HepG2 (cell line): ENCODE data around the gene MACROD2. TPM values are rescaled to one million over a fixed set of nuclear protein-coding genes. Genes with fewer than 3 reads are reported as not detected.
A peak's percentile ranks its signal among the peaks of the same experiment; 100 is the strongest.

ENCODE experiments used
- ATAC-seq: fragments of 200-7000 bp; cut with Tn5 transposase; 3 replicates; pipeline ENCODE4 v1.9.1; 2020; ENCODE audit warnings: mild to moderate bottlenecking, moderate library complexity
- BruUV-seq: library from RNA; stranded (reverse); fragments of 400-500 nt; replicated peaks from 2 replicates; lab custom pipeline; 2021; lab: Mats Ljungman, UMichigan
- CTCF ChIA-PET: fragments of 300-600 bp; formaldehyde crosslinking; extraction: SDS; loops from one replicate; lab custom pipeline; 2021; ENCODE audit warnings: low total read pairs, inconsistent platforms, low intra/inter-chr PET ratio; lab: Yijun Ruan, JAX
- POLR2A ChIA-PET: fragments of 350-600 bp; sonication (Branson Sonifier 250); formaldehyde crosslinking; loops from one replicate; lab custom pipeline; 2020; ENCODE audit warnings: antibody characterized with exemption, inconsistent platforms; lab: Yijun Ruan, JAX
- DNase-seq: peaks from one replicate; pipeline ENCODE4 v3.0.0-alpha.2; 2015; ENCODE audit warnings: low spot score
- FAIRE-seq: peaks from 3 replicates; lab custom pipeline; 2011; peaks lifted over from hg19 to GRCh38; lab: Jason Lieb, UNC
- H2AFZ ChIP-seq: one replicate; pipeline ENCODE4 v1.6.1; 2011; ENCODE audit warnings: low read length, inconsistent platforms
- H3K27ac ChIP-seq: fragments of 300-600 bp; 3 replicates; pipeline ENCODE4 v1.8.0; 2011; ENCODE audit warnings: mixed run types, mild to moderate bottlenecking, mixed read lengths, low read length, inconsistent platforms; ENCODE audit not compliant: insufficient read depth; ENCODE audit errors: extremely low read length
- H3K27me3 ChIP-seq, 2 experiments: fragments of 200-600 bp in 1 of 2; 2 replicates in 1 of 2; 3 replicates in 1 of 2; pipeline versions ENCODE4 v1.6.0 to v1.8.0; 2011; ENCODE audit warnings: low read length in 2 of 2, mild to moderate bottlenecking in 2 of 2, moderate library complexity in 2 of 2, inconsistent platforms in 1 of 2; ENCODE audit not compliant: insufficient read depth in 2 of 2, control insufficient read depth in 1 of 2
- H3K36me3 ChIP-seq, 2 experiments: fragments of 200-600 bp in 1 of 2; replicated peaks in 1 of 2; 2 replicates in 1 of 2; 3 replicates in 1 of 2; pipeline versions ENCODE4 v1.5.1 to v1.8.0; 2011; ENCODE audit warnings: low read length in 2 of 2, inconsistent platforms in 1 of 2; ENCODE audit not compliant: insufficient read depth in 2 of 2, control insufficient read depth in 1 of 2
- H3K4me1 ChIP-seq: 2 replicates; pipeline ENCODE4 v1.5.1; 2012; ENCODE audit warnings: low read length, inconsistent platforms; ENCODE audit not compliant: insufficient read depth
- H3K4me2 ChIP-seq: 2 replicates; pipeline ENCODE4 v1.6.0; 2011; ENCODE audit warnings: low read depth, low read length, inconsistent platforms
- H3K4me3 ChIP-seq, 3 experiments: fragments of 200-600 bp in 1 of 3; sonication (generic), shearing (Covaris generic) in 1 of 3; replicated peaks in 1 of 3; 2 replicates each; pipeline ENCODE4 v1.5.1; 2011 to 2016; ENCODE audit warnings: low read length in 3 of 3, inconsistent platforms in 2 of 3, low read depth in 2 of 3, mild to moderate bottlenecking in 2 of 3, control low read depth in 1 of 3, mixed read lengths in 1 of 3; ENCODE audit not compliant: insufficient read depth in 1 of 3
- H3K79me2 ChIP-seq: one replicate; pipeline ENCODE4 v1.6.1; 2011; ENCODE audit warnings: low read length, inconsistent platforms; ENCODE audit not compliant: insufficient read depth
- H3K9ac ChIP-seq: 2 replicates; pipeline ENCODE4 v1.6.0; 2011; ENCODE audit warnings: mild to moderate bottlenecking, low read depth, low read length, inconsistent platforms; ENCODE audit not compliant: insufficient read depth
- H3K9me3 ChIP-seq: 2 replicates; pipeline ENCODE4 v1.5.1; 2012; ENCODE audit warnings: mild to moderate bottlenecking, low read length
- H4K20me1 ChIP-seq: 2 replicates; pipeline ENCODE4 v1.6.0; 2011; ENCODE audit warnings: inconsistent platforms, mild to moderate bottlenecking, low read length, moderate library complexity; ENCODE audit not compliant: insufficient read depth
- CREM ChIP-seq, 2 experiments: sonication (generic) in 1 of 2; formaldehyde crosslinking in 1 of 2; IDR thresholded peaks; 2 replicates each; pipeline versions ENCODE4 v1.4.0 to v1.6.1; 2016 to 2020; ENCODE audit warnings: antibody characterized with exemption in 1 of 2, mild to moderate bottlenecking in 1 of 2, missing genetic modification reagents in 1 of 2
- DMAP1 ChIP-seq: IDR thresholded peaks from 2 replicates; pipeline ENCODE4 v1.6.1; 2016
- HES4 ChIP-seq: sonication (generic); formaldehyde crosslinking; IDR thresholded peaks from 2 replicates; pipeline ENCODE4 v1.9.0; 2021; ENCODE audit warnings: mild to moderate bottlenecking, missing genetic modification reagents, borderline replicate concordance
- HNF4G ChIP-seq, 2 experiments: sonication (generic) in 1 of 2; formaldehyde crosslinking in 1 of 2; IDR thresholded peaks; 2 replicates each; pipeline versions ENCODE4 v1.4.0 to v1.6.1; 2011 to 2020; ENCODE audit warnings: borderline replicate concordance in 2 of 2, low read depth in 2 of 2, mild to moderate bottlenecking in 2 of 2, low read length in 1 of 2, missing genetic modification reagents in 1 of 2, moderate library complexity in 1 of 2
- NFIC ChIP-seq: IDR thresholded peaks from 2 replicates; pipeline ENCODE4 v1.6.1; 2012; ENCODE audit warnings: mild to moderate bottlenecking, low read length, inconsistent platforms
- PCBP1 ChIP-seq: fragments of 200-400 bp; formaldehyde crosslinking; IDR thresholded peaks from 2 replicates; pipeline ENCODE4 v1.6.1; 2017; ENCODE audit warnings: mild to moderate bottlenecking, low read depth, low read length, borderline replicate concordance
- SMARCE1 ChIP-seq: fragments of 450-650 bp; IDR thresholded peaks from 2 replicates; pipeline ENCODE4 v1.6.1; 2017; ENCODE audit warnings: borderline replicate concordance
- SMC3 ChIP-seq: IDR thresholded peaks from 2 replicates; pipeline ENCODE4 v1.6.1; 2011; ENCODE audit warnings: low read length, improper control_type of control experiment
- SNAI1 ChIP-seq: sonication (generic); formaldehyde crosslinking; IDR thresholded peaks from 2 replicates; pipeline ENCODE4 v1.5.0; 2020; ENCODE audit warnings: mild to moderate bottlenecking, missing genetic modification reagents, borderline replicate concordance
- TP53 ChIP-seq: sonication (generic); formaldehyde crosslinking; conservative IDR thresholded peaks from 2 replicates; pipeline ENCODE4 v1.4.0; 2020; ENCODE audit warnings: missing genetic modification reagents
- ZNF12 ChIP-seq: sonication (generic); formaldehyde crosslinking; IDR thresholded peaks from 2 replicates; pipeline ENCODE4 v1.5.0; 2020; ENCODE audit warnings: missing genetic modification reagents
- ZNF232 ChIP-seq: sonication (generic); formaldehyde crosslinking; IDR thresholded peaks from 2 replicates; pipeline ENCODE4 v1.4.0; 2020; ENCODE audit warnings: missing genetic modification reagents, borderline replicate concordance
- ZNF234 ChIP-seq: sonication (generic); formaldehyde crosslinking; conservative IDR thresholded peaks from 2 replicates; pipeline ENCODE4 v1.5.1; 2020; ENCODE audit warnings: mild to moderate bottlenecking, missing genetic modification reagents
- ZNF281 ChIP-seq: sonication (generic); formaldehyde crosslinking; IDR thresholded peaks from 2 replicates; pipeline ENCODE4 v1.4.0; 2020; ENCODE audit warnings: missing genetic modification reagents, borderline replicate concordance
- ZNF660 ChIP-seq: sonication (generic); formaldehyde crosslinking; IDR thresholded peaks from 2 replicates; pipeline ENCODE4 v1.5.1; 2020; ENCODE audit warnings: mild to moderate bottlenecking, low read depth, missing genetic modification reagents, borderline replicate concordance
- ZNF775 ChIP-seq: sonication (generic); formaldehyde crosslinking; IDR thresholded peaks from 2 replicates; pipeline ENCODE4 v1.4.0; 2020; ENCODE audit warnings: missing genetic modification reagents, mild to moderate bottlenecking, moderate library complexity, borderline replicate concordance
- ZNF776 ChIP-seq: sonication (generic); formaldehyde crosslinking; IDR thresholded peaks from 2 replicates; pipeline ENCODE4 v1.4.0; 2020; ENCODE audit warnings: mild to moderate bottlenecking, missing genetic modification reagents
- ZSCAN9 ChIP-seq: IDR thresholded peaks from 2 replicates; pipeline ENCODE4 v1.6.1; 2016; ENCODE audit warnings: borderline replicate concordance
- in situ Hi-C: cut with HindIII; loops from 2 replicates; pipeline ENCODE4 v1.10.0; 2017; ENCODE audit warnings: low pct_unique_long_range_greater_than_20kb; ENCODE audit not compliant: extremely low pct_ligation_motif_present
- intact Hi-C: fragments of 100-400 bp; cut with micrococcal nuclease; formaldehyde crosslinking; loops from one replicate; pipeline ENCODE4 v1.10.0; 2022; ENCODE audit not compliant: unreplicated experiment
- polyA plus RNA-seq, 8 experiments: library from polyadenylated mRNA; depleted of rRNA in 3 of 8; stranded (reverse) in 7 of 8; unstranded in 1 of 8; fragments of >200 nt; fragmentation: Illumina TruSeq in 4 of 8; extraction: Trizol in 4 of 8; gene quantifications; 2 replicates each; pipeline versions ENCODE4 v1.2.1 to v1.2.3, GENCODE V29; 2011 to 2016; ENCODE audit warnings: low read depth in 4 of 8, missing spikeins in 1 of 8, mixed read lengths in 1 of 8; ENCODE audit not compliant: insufficient read depth in 1 of 8
- total RNA-seq, 5 experiments: library from RNA; depleted of rRNA; stranded (reverse); fragments of >200 nt; fragmentation: Illumina TruSeq; extraction: Trizol; gene quantifications; 2 replicates each; pipeline ENCODE4 v1.2.3, GENCODE V29; 2016; ENCODE audit warnings: low read depth in 1 of 5
- TF ChIP-seq, protein P1 (sequence below): fragments of 450-650 bp; IDR thresholded peaks from 2 replicates; pipeline ENCODE4 v1.6.1; 2016
- TF ChIP-seq, protein P2 (sequence below): IDR thresholded peaks from 2 replicates; pipeline ENCODE4 v1.6.1; 2016; ENCODE audit warnings: missing genetic modification reagents, missing compliant biosample characterization

The MACROD2 gene
- total and polyA plus RNA-seq, 2 of the 13 experiments (the other 11 are each of a cell fraction or from before 2014, with no cell fraction given), result 0.13 to 0.51 TPM

GRCh38 chr20:14334306-14334930 is 339.1 kb downstream of the MACROD2 start (continued):
- TF ChIP-seq ZNF234 (CRISPR knock-in tag) (no peak), SMARCE1 (no peak), SNAI1 (CRISPR knock-in tag) (no peak), DMAP1 (no peak), TP53 (CRISPR knock-in tag) (no peak), PCBP1 (0 out of 2 replicates have a peak, but pooled peaks have one; percentile 51), HNF4G (IDR thresholded peaks at IDR 0.05; ENCODE audit: borderline replicate concordance, low read depth, low read length) (no peak), HNF4G (CRISPR knock-in tag; IDR thresholded peaks at IDR 0.05; ENCODE audit: borderline replicate concordance, low read depth) (no peak), SMC3 (peak; percentile 58)
- TF ChIP-seq, protein P1, sequence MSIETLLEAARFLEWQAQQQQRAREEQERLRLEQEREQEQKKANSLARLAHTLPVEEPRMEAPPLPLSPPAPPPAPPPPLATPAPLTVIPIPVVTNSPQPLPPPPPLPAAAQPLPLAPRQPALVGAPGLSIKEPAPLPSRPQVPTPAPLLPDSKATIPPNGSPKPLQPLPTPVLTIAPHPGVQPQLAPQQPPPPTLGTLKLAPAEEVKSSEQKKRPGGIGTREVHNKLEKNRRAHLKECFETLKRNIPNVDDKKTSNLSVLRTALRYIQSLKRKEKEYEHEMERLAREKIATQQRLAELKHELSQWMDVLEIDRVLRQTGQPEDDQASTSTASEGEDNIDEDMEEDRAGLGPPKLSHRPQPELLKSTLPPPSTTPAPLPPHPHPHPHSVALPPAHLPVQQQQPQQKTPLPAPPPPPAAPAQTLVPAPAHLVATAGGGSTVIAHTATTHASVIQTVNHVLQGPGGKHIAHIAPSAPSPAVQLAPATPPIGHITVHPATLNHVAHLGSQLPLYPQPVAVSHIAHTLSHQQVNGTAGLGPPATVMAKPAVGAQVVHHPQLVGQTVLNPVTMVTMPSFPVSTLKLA, result no peak
- TF ChIP-seq, all 625 proteins: peak for 6

- DNase-seq, result no peak
- H3K27me3 ChIP-seq, result no peaks in the 10 kb centered on the region; a peak in 1 of 5 replicates
- no peak for FAIRE-seq
- no peaks in the 10 kb centered on the region for H3K79me2 ChIP-seq
- no TSS peak for BruUV-seq
- no peak overlapping the region for H3K27ac ChIP-seq
- H3K9me3 ChIP-seq, result no peaks in the 10 kb centered on the region
- in situ Hi-C loops (loop anchor here (10.0 kb wide), 2 partner anchors 610 to 910 kb away; no protein-coding TSS in a partner anchor), intact Hi-C loops (loop anchor here (2.0 to 10.0 kb wide), 4 partner anchors 192 to 1597 kb away; no protein-coding TSS in a partner anchor)
- H3K9ac ChIP-seq, result no peak overlapping the region; the same call in 1 of the 2 replicates
- no peaks in the 10 kb centered on the region for H3K36me3 ChIP-seq
- ChIA-PET CTCF (no interaction called here), POLR2A (no interaction called here)
- peak overlapping the region; percentile 9 for H3K4me2 ChIP-seq
- no peak for ATAC-seq
- H2AFZ ChIP-seq, result no peak overlapping the region
- no peaks in the 10 kb centered on the region for H4K20me1 ChIP-seq
- H3K4me3 ChIP-seq, result no peak overlapping the region
- H3K4me1 ChIP-seq, result peaks cover 17% of the 10 kb centered on the region; the same call in 1 of the 2 replicates
- TF ChIP-seq ZNF232 (CRISPR knock-in tag) (no peak), ZSCAN9 (CRISPR knock-in tag) (no peak), CREM (IDR thresholded peaks at IDR 0.05) (no peak), CREM (CRISPR knock-in tag; IDR thresholded peaks at IDR 0.05) (no peak), ZNF776 (no peak), ZNF660 (CRISPR knock-in tag) (no peak), HES4 (CRISPR knock-in tag) (no peak), ZNF12 (CRISPR knock-in tag) (no peak), ZNF775 (CRISPR knock-in tag) (no peak), ZNF281 (CRISPR knock-in tag) (no peak), NFIC (no peak)
- TF ChIP-seq, protein P2, sequence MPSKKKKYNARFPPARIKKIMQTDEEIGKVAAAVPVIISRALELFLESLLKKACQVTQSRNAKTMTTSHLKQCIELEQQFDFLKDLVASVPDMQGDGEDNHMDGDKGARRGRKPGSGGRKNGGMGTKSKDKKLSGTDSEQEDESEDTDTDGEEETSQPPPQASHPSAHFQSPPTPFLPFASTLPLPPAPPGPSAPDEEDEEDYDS (CRISPR knock-in tag), result no peak
Observed at GRCh38 chr20:14335052-14335451, 339.7 kb downstream of the MACROD2 start.
